ENCODE results near the gene SERPINB5. TPM values are rescaled to one million over a fixed set of nuclear protein-coding genes. Genes with fewer than 3 reads are reported as not detected.

SERPINB5 gene
- total and polyA plus RNA-seq, 4 donors: 0.10 to 2.3 TPM; not detected in 2

GRCh38 chr18:63505566-63506335 is 29.0 kb downstream of the SERPINB5 start:
- no peak overlapping the region for H3K4me3 ChIP-seq (ENCODE audit: low read length in 2 of 2)
- intact Hi-C loops (cut with DNase I): no loop called here
- DNase-seq (no peak), ATAC-seq (ENCODE audit: low FRiP score) (no peak)
- WGBS, 2 donors: 42 to 61% methylated on average over 2 of the region's 2 CpGs
- no peaks in the 10 kb centered on the region for H3K36me3 ChIP-seq (ENCODE audit: control insufficient read depth in 1 of 2, insufficient read depth in 2 of 2, low read length in 1 of 2)
- no peaks in the 10 kb centered on the region for H3K4me1 ChIP-seq (ENCODE audit: control insufficient read depth in 1 of 2, insufficient read depth in 2 of 2, low read length in 2 of 2)
- no peaks in the 10 kb centered on the region for H3K9me3 ChIP-seq (ENCODE audit: control insufficient read depth, low read length)
- H3K27ac ChIP-seq (ENCODE audit: low read depth in 1 of 2, low read length in 2 of 2): no peak overlapping the region
- no peaks in the 10 kb centered on the region for H3K27me3 ChIP-seq (ENCODE audit: control insufficient read depth in 1 of 2, insufficient read depth in 2 of 2, low read length in 1 of 2)

- Histone ChIP-seq H3K4me1 (ENCODE audit: control insufficient read depth in 1 of 2, insufficient read depth in 2 of 2, low read length in 2 of 2) (no peaks in the 10 kb centered on the region), H3K4me3 (ENCODE audit: low read length in 2 of 2) (no peak overlapping the region), H3K9me3 (ENCODE audit: control insufficient read depth, low read length) (no peaks in the 10 kb centered on the region), H3K27me3 (ENCODE audit: control insufficient read depth in 1 of 2, insufficient read depth in 2 of 2, low read length in 1 of 2) (no peaks in the 10 kb centered on the region), H3K36me3 (ENCODE audit: control insufficient read depth in 1 of 2, insufficient read depth in 2 of 2, low read length in 1 of 2) (no peaks in the 10 kb centered on the region), H3K27ac (ENCODE audit: low read depth in 1 of 2, low read length in 2 of 2) (no peak overlapping the region)
- 49 to 70% methylated on average over 3 of the region's 3 CpGs for WGBS, 2 donors
- no peak for ATAC-seq (ENCODE audit: low FRiP score)
- no peak for DNase-seq
- intact Hi-C loops (cut with DNase I): no loop called here
Observed at GRCh38 chr18:63506336-63506646, 29.5 kb downstream of the SERPINB5 start.

GRCh38 chr18:63508596-63508995 is 31.8 kb downstream of the SERPINB5 start:
- H3K4me1 ChIP-seq (ENCODE audit: control insufficient read depth in 1 of 2, insufficient read depth in 2 of 2, low read length in 2 of 2): no peaks in the 10 kb centered on the region
- no peaks in the 10 kb centered on the region for H3K27me3 ChIP-seq (ENCODE audit: control insufficient read depth in 1 of 2, insufficient read depth in 2 of 2, low read length in 1 of 2)
- H3K4me3 ChIP-seq (ENCODE audit: low read length in 2 of 2): no peak overlapping the region
- DNase-seq: no peak
- no peak for ATAC-seq (ENCODE audit: low FRiP score)
- H3K27ac ChIP-seq (ENCODE audit: low read depth in 1 of 2, low read length in 2 of 2): no peak overlapping the region
- WGBS, 2 donors: 37 to 38% methylated on average over 3 of the region's 3 CpGs
- intact Hi-C loops (cut with DNase I): no loop called here
- no peaks in the 10 kb centered on the region for H3K9me3 ChIP-seq (ENCODE audit: control insufficient read depth, low read length)
- no peaks in the 10 kb centered on the region for H3K36me3 ChIP-seq (ENCODE audit: control insufficient read depth in 1 of 2, insufficient read depth in 2 of 2, low read length in 1 of 2)

GRCh38 chr18:63511285-63511684 is 34.5 kb downstream of the SERPINB5 start:
- WGBS, 2 donors: 31 to 32% methylated on average over 7 of the region's 7 CpGs
- no peaks in the 10 kb centered on the region for H3K27me3 ChIP-seq (ENCODE audit: control insufficient read depth in 1 of 2, insufficient read depth in 2 of 2, low read length in 1 of 2)
- ATAC-seq (ENCODE audit: low FRiP score) (no peak), DNase-seq (no peak)
- H3K4me1 ChIP-seq (ENCODE audit: control insufficient read depth in 1 of 2, insufficient read depth in 2 of 2, low read length in 2 of 2): no peaks in the 10 kb centered on the region
- H3K4me3 ChIP-seq (ENCODE audit: low read length in 2 of 2): no peak overlapping the region
- H3K36me3 ChIP-seq (ENCODE audit: control insufficient read depth in 1 of 2, insufficient read depth in 2 of 2, low read length in 1 of 2): no peaks in the 10 kb centered on the region
- intact Hi-C loops (cut with DNase I): loop anchor here in 1 of 2 donors (10.0 kb wide), 1 partner anchor 484 kb away; no protein-coding TSS in a partner anchor
- H3K27ac ChIP-seq (ENCODE audit: low read depth in 1 of 2, low read length in 2 of 2): no peak overlapping the region
- H3K9me3 ChIP-seq (ENCODE audit: control insufficient read depth, low read length): no peaks in the 10 kb centered on the region

- no peaks in the 10 kb centered on the region for H3K27me3 ChIP-seq (ENCODE audit: control insufficient read depth in 1 of 2, insufficient read depth in 2 of 2, low read length in 1 of 2)
- DNase-seq (no peak), ATAC-seq (ENCODE audit: low FRiP score) (no peak)
- no peaks in the 10 kb centered on the region for H3K36me3 ChIP-seq (ENCODE audit: control insufficient read depth in 1 of 2, insufficient read depth in 2 of 2, low read length in 1 of 2)
- no peak overlapping the region for H3K4me3 ChIP-seq (ENCODE audit: low read length in 2 of 2)
- intact Hi-C loops (cut with DNase I): loop anchor here in 1 of 2 donors (10.0 kb wide), 1 partner anchor 480 kb away; no protein-coding TSS in a partner anchor
- no peak overlapping the region for H3K27ac ChIP-seq (ENCODE audit: low read depth in 1 of 2, low read length in 2 of 2)
- no peaks in the 10 kb centered on the region for H3K9me3 ChIP-seq (ENCODE audit: control insufficient read depth, low read length)
- no peaks in the 10 kb centered on the region for H3K4me1 ChIP-seq (ENCODE audit: control insufficient read depth in 1 of 2, insufficient read depth in 2 of 2, low read length in 2 of 2)
- 64 to 68% methylated on average over 6 of the region's 6 CpGs for WGBS, 2 donors
Observed at GRCh38 chr18:63514326-63514725, 37.6 kb downstream of the SERPINB5 start.

GRCh38 chr18:63514888-63515678 is 38.3 kb downstream of the SERPINB5 start:
- no peak for DNase-seq
- Histone ChIP-seq H3K4me3 (ENCODE audit: low read length in 2 of 2) (no peak overlapping the region), H3K27ac (ENCODE audit: low read depth in 1 of 2, low read length in 2 of 2) (no peak overlapping the region), H3K4me1 (ENCODE audit: control insufficient read depth in 1 of 2, insufficient read depth in 2 of 2, low read length in 2 of 2) (no peaks in the 10 kb centered on the region), H3K36me3 (ENCODE audit: control insufficient read depth in 1 of 2, insufficient read depth in 2 of 2, low read length in 1 of 2) (no peaks in the 10 kb centered on the region), H3K27me3 (ENCODE audit: control insufficient read depth in 1 of 2, insufficient read depth in 2 of 2, low read length in 1 of 2) (no peaks in the 10 kb centered on the region), H3K9me3 (ENCODE audit: control insufficient read depth, low read length) (no peaks in the 10 kb centered on the region)
- 55 to 58% methylated on average over 9 of the region's 9 CpGs for WGBS, 2 donors
- intact Hi-C loops (cut with DNase I): loop anchor here (5.0 to 10.0 kb wide), 2 partner anchors 422 to 480 kb away; no protein-coding TSS in a partner anchor
- no peak for ATAC-seq (ENCODE audit: low FRiP score)

- Histone ChIP-seq H3K27ac (ENCODE audit: low read depth in 1 of 2, low read length in 2 of 2) (no peak overlapping the region), H3K27me3 (ENCODE audit: control insufficient read depth in 1 of 2, insufficient read depth in 2 of 2, low read length in 1 of 2) (no peaks in the 10 kb centered on the region), H3K36me3 (ENCODE audit: control insufficient read depth in 1 of 2, insufficient read depth in 2 of 2, low read length in 1 of 2) (no peaks in the 10 kb centered on the region), H3K4me1 (ENCODE audit: control insufficient read depth in 1 of 2, insufficient read depth in 2 of 2, low read length in 2 of 2) (no peaks in the 10 kb centered on the region), H3K4me3 (ENCODE audit: low read length in 2 of 2) (no peak overlapping the region), H3K9me3 (ENCODE audit: control insufficient read depth, low read length) (no peaks in the 10 kb centered on the region)
- no peak for DNase-seq
- 0% methylated on average over 1 of the region's 1 CpG for WGBS, 2 donors
- intact Hi-C loops (cut with DNase I): loop anchor here (2.0 to 10.0 kb wide), 3 partner anchors 71 to 479 kb away; partner anchors contain the start of gene SERPINB13 (in 1 of the 2)
- no peak for ATAC-seq (ENCODE audit: low FRiP score)
Observed at GRCh38 chr18:63515801-63516200, 39.0 kb downstream of the SERPINB5 start.

- WGBS, 2 donors: 25 to 27% methylated on average over 16 of the region's 16 CpGs
- DNase-seq (peak in 1 of 2 donors; percentile 44), ATAC-seq (ENCODE audit: low FRiP score) (peak; percentile 77)
- Histone ChIP-seq H3K27me3 (ENCODE audit: control insufficient read depth in 1 of 2, insufficient read depth in 2 of 2, low read length in 1 of 2) (no peaks in the 10 kb centered on the region), H3K36me3 (ENCODE audit: control insufficient read depth in 1 of 2, insufficient read depth in 2 of 2, low read length in 1 of 2) (no peaks in the 10 kb centered on the region), H3K4me3 (ENCODE audit: low read length in 2 of 2) (no peak overlapping the region), H3K27ac (ENCODE audit: low read depth in 1 of 2, low read length in 2 of 2) (no peak overlapping the region), H3K9me3 (ENCODE audit: control insufficient read depth, low read length) (no peaks in the 10 kb centered on the region), H3K4me1 (ENCODE audit: control insufficient read depth in 1 of 2, insufficient read depth in 2 of 2, low read length in 2 of 2) (no peaks in the 10 kb centered on the region)
- intact Hi-C loops (cut with DNase I): loop anchor here (1.0 to 10.0 kb wide), 5 partner anchors 60 to 476 kb away; no protein-coding TSS in a partner anchor
Observed at GRCh38 chr18:63518178-63519012, 41.6 kb downstream of the SERPINB5 start.

Data from aorta (tissue), 5 donors.